HepG2 (cell line): ENCODE data around the gene USP10. TPM values are rescaled to one million over a fixed set of nuclear protein-coding genes. Genes with fewer than 3 reads are reported as not detected.

Source experiments
- ATAC-seq: fragments of 200-7000 bp; cut with Tn5 transposase; 3 replicates; pipeline ENCODE4 v1.9.1; 2020; ENCODE audit warnings: mild to moderate bottlenecking, moderate library complexity
- BruUV-seq: library from RNA; stranded (reverse); fragments of 400-500 nt; replicated peaks from 2 replicates; lab custom pipeline; 2021; lab: Mats Ljungman, UMichigan
- CTCF ChIA-PET: fragments of 300-600 bp; formaldehyde crosslinking; extraction: SDS; loops from one replicate; lab custom pipeline; 2021; ENCODE audit warnings: low total read pairs, inconsistent platforms, low intra/inter-chr PET ratio; lab: Yijun Ruan, JAX
- POLR2A ChIA-PET: fragments of 350-600 bp; sonication (Branson Sonifier 250); formaldehyde crosslinking; loops from one replicate; lab custom pipeline; 2020; ENCODE audit warnings: antibody characterized with exemption, inconsistent platforms; lab: Yijun Ruan, JAX
- DNase-seq: peaks from one replicate; pipeline ENCODE4 v3.0.0-alpha.2; 2015; ENCODE audit warnings: low spot score
- FAIRE-seq: peaks from 3 replicates; lab custom pipeline; 2011; peaks lifted over from hg19 to GRCh38; lab: Jason Lieb, UNC
- H2AFZ ChIP-seq: one replicate; pipeline ENCODE4 v1.6.1; 2011; ENCODE audit warnings: low read length, inconsistent platforms
- H3K27ac ChIP-seq: fragments of 300-600 bp; 3 replicates; pipeline ENCODE4 v1.8.0; 2011; ENCODE audit warnings: mixed run types, mild to moderate bottlenecking, mixed read lengths, low read length, inconsistent platforms; ENCODE audit not compliant: insufficient read depth; ENCODE audit errors: extremely low read length
- H3K27me3 ChIP-seq, 2 experiments: fragments of 200-600 bp in 1 of 2; 2 replicates in 1 of 2; 3 replicates in 1 of 2; pipeline versions ENCODE4 v1.6.0 to v1.8.0; 2011; ENCODE audit warnings: low read length in 2 of 2, mild to moderate bottlenecking in 2 of 2, moderate library complexity in 2 of 2, inconsistent platforms in 1 of 2; ENCODE audit not compliant: insufficient read depth in 2 of 2, control insufficient read depth in 1 of 2
- H3K36me3 ChIP-seq, 2 experiments: fragments of 200-600 bp in 1 of 2; replicated peaks in 1 of 2; 2 replicates in 1 of 2; 3 replicates in 1 of 2; pipeline versions ENCODE4 v1.5.1 to v1.8.0; 2011; ENCODE audit warnings: low read length in 2 of 2, inconsistent platforms in 1 of 2; ENCODE audit not compliant: insufficient read depth in 2 of 2, control insufficient read depth in 1 of 2
- H3K4me1 ChIP-seq: 2 replicates; pipeline ENCODE4 v1.5.1; 2012; ENCODE audit warnings: low read length, inconsistent platforms; ENCODE audit not compliant: insufficient read depth
- H3K4me2 ChIP-seq: 2 replicates; pipeline ENCODE4 v1.6.0; 2011; ENCODE audit warnings: low read depth, low read length, inconsistent platforms
- H3K4me3 ChIP-seq, 3 experiments: fragments of 200-600 bp in 1 of 3; sonication (generic), shearing (Covaris generic) in 1 of 3; replicated peaks in 1 of 3; 2 replicates each; pipeline ENCODE4 v1.5.1; 2011 to 2016; ENCODE audit warnings: low read length in 3 of 3, inconsistent platforms in 2 of 3, low read depth in 2 of 3, mild to moderate bottlenecking in 2 of 3, control low read depth in 1 of 3, mixed read lengths in 1 of 3; ENCODE audit not compliant: insufficient read depth in 1 of 3
- H3K79me2 ChIP-seq: one replicate; pipeline ENCODE4 v1.6.1; 2011; ENCODE audit warnings: low read length, inconsistent platforms; ENCODE audit not compliant: insufficient read depth
- H3K9ac ChIP-seq: 2 replicates; pipeline ENCODE4 v1.6.0; 2011; ENCODE audit warnings: mild to moderate bottlenecking, low read depth, low read length, inconsistent platforms; ENCODE audit not compliant: insufficient read depth
- H3K9me3 ChIP-seq: 2 replicates; pipeline ENCODE4 v1.5.1; 2012; ENCODE audit warnings: mild to moderate bottlenecking, low read length
- H4K20me1 ChIP-seq: 2 replicates; pipeline ENCODE4 v1.6.0; 2011; ENCODE audit warnings: inconsistent platforms, mild to moderate bottlenecking, low read length, moderate library complexity; ENCODE audit not compliant: insufficient read depth
- AGO2 ChIP-seq: fragments of 200-400 bp; formaldehyde crosslinking; optimal IDR thresholded peaks from 2 replicates; pipeline ENCODE3; 2017; ENCODE audit warnings: mild to moderate bottlenecking, low read depth, low read length, moderate library complexity
- CCDC6 ChIP-seq: sonication (generic); formaldehyde crosslinking; IDR thresholded peaks from 2 replicates; pipeline ENCODE4 v1.8.1; 2022; ENCODE audit warnings: mild to moderate bottlenecking, missing genetic modification reagents, moderate library complexity
- FOXK1 ChIP-seq: sonication (generic); formaldehyde crosslinking; IDR thresholded peaks from 2 replicates; pipeline ENCODE4 v1.4.0; 2020; ENCODE audit warnings: low read depth, missing genetic modification reagents, borderline replicate concordance
- GATAD2A ChIP-seq: IDR thresholded peaks from 2 replicates; pipeline ENCODE4 v1.6.1; 2016
- GFI1 ChIP-seq: sonication (generic); formaldehyde crosslinking; IDR thresholded peaks from 2 replicates; pipeline ENCODE4 v1.5.0; 2020; ENCODE audit warnings: missing genetic modification reagents, mild to moderate bottlenecking, borderline replicate concordance
- NCOA5 ChIP-seq: sonication (generic); formaldehyde crosslinking; IDR thresholded peaks from 2 replicates; pipeline ENCODE4 v1.4.0; 2020; ENCODE audit warnings: missing genetic modification reagents
- RELA ChIP-seq: sonication (generic); formaldehyde crosslinking; IDR thresholded peaks from 2 replicates; pipeline ENCODE4 v1.4.0; 2020; ENCODE audit warnings: missing genetic modification reagents
- ZNF12 ChIP-seq: sonication (generic); formaldehyde crosslinking; IDR thresholded peaks from 2 replicates; pipeline ENCODE4 v1.5.0; 2020; ENCODE audit warnings: missing genetic modification reagents
- ZNF543 ChIP-seq: sonication (generic); formaldehyde crosslinking; IDR thresholded peaks from 2 replicates; pipeline ENCODE4 v1.4.0; 2020; ENCODE audit warnings: mild to moderate bottlenecking, missing genetic modification reagents
- ZNF607 ChIP-seq: sonication (generic); formaldehyde crosslinking; IDR thresholded peaks from 2 replicates; pipeline ENCODE4 v1.5.1; 2020; ENCODE audit warnings: missing genetic modification reagents, mild to moderate bottlenecking, borderline replicate concordance
- ZNF766 ChIP-seq: sonication (generic); formaldehyde crosslinking; IDR thresholded peaks from 2 replicates; pipeline ENCODE4 v1.5.0; 2020; ENCODE audit warnings: missing genetic modification reagents, borderline replicate concordance
- ZZZ3 ChIP-seq: sonication (generic); formaldehyde crosslinking; IDR thresholded peaks from 2 replicates; pipeline ENCODE4 v1.4.0; 2020; ENCODE audit warnings: missing genetic modification reagents, mild to moderate bottlenecking, borderline replicate concordance
- WGBS: methylation state at CpG from one replicate; pipeline ENCODE4 v1.1.6; 2017; ENCODE audit warnings: low lambda C conversion rate; 5-methylcytosine and 5-hydroxymethylcytosine counted together
- in situ Hi-C: cut with HindIII; loops from 2 replicates; pipeline ENCODE4 v1.10.0; 2017; ENCODE audit warnings: low pct_unique_long_range_greater_than_20kb; ENCODE audit not compliant: extremely low pct_ligation_motif_present
- intact Hi-C: fragments of 100-400 bp; cut with micrococcal nuclease; formaldehyde crosslinking; loops from one replicate; pipeline ENCODE4 v1.10.0; 2022; ENCODE audit not compliant: unreplicated experiment
- polyA plus RNA-seq, 8 experiments: library from polyadenylated mRNA; depleted of rRNA in 3 of 8; stranded (reverse) in 7 of 8; unstranded in 1 of 8; fragments of >200 nt; fragmentation: Illumina TruSeq in 4 of 8; extraction: Trizol in 4 of 8; gene quantifications; 2 replicates each; pipeline versions ENCODE4 v1.2.1 to v1.2.3, GENCODE V29; 2011 to 2016; ENCODE audit warnings: low read depth in 4 of 8, missing spikeins in 1 of 8, mixed read lengths in 1 of 8; ENCODE audit not compliant: insufficient read depth in 1 of 8
- total RNA-seq, 5 experiments: library from RNA; depleted of rRNA; stranded (reverse); fragments of >200 nt; fragmentation: Illumina TruSeq; extraction: Trizol; gene quantifications; 2 replicates each; pipeline ENCODE4 v1.2.3, GENCODE V29; 2016; ENCODE audit warnings: low read depth in 1 of 5
- TF ChIP-seq, protein P1 (sequence below): sonication (generic); formaldehyde crosslinking; IDR thresholded peaks from 2 replicates; pipeline ENCODE4 v1.9.0; 2022; ENCODE audit warnings: low read depth, missing genetic modification reagents
- TF ChIP-seq, protein P2 (sequence below): sonication (generic); formaldehyde crosslinking; IDR thresholded peaks from 2 replicates; pipeline ENCODE4 v1.8.0; 2022; ENCODE audit warnings: missing genetic modification reagents, mild to moderate bottlenecking, borderline replicate concordance
- TF ChIP-seq, protein P3 (sequence below): sonication (generic); formaldehyde crosslinking; IDR thresholded peaks from 2 replicates; pipeline ENCODE4 v1.8.1; 2023; ENCODE audit warnings: mild to moderate bottlenecking, moderate library complexity, missing genetic modification reagents
- TF ChIP-seq, protein P4 (sequence below): sonication (generic); formaldehyde crosslinking; IDR thresholded peaks from 2 replicates; pipeline ENCODE4 v1.9.0; 2021; ENCODE audit warnings: missing genetic modification reagents, mild to moderate bottlenecking, borderline replicate concordance

The USP10 gene
- total and polyA plus RNA-seq, 2 of the 13 experiments (the other 11 are each of a cell fraction or from before 2014, with no cell fraction given), result 79.1 to 122 TPM

DNA sequence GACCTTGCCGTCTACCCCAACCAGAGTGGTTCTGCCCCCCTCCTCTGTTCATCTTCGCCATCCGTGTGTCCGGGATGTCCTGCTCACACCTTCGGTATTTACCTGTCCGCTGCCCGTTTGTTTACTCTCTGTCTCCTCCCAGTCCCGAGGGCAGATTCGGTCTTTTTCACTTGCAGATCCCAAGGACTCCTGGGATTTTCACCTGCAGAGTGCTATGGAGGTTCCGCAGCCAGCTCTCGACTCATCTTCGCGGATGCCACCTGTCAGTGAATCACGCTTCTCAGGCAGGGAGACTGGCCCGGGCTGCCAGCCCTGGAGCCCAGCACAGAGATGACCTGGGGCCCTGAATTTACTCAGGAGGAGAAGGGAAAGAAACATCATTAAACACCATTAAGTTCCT, 128.1 kb downstream of the USP10 start:
- 36% methylated on average over 15 of the region's 15 CpGs for WGBS
- Histone ChIP-seq H3K4me1 (peaks cover 12% of the 10 kb centered on the region; the same call in 1 of the 2 replicates), H2AFZ (no peak overlapping the region), H3K9ac (no peak overlapping the region), H3K79me2 (no peaks in the 10 kb centered on the region)
- DNase-seq (no peak), FAIRE-seq (no peak)
- ChIA-PET POLR2A (no interaction called here), CTCF (no interaction called here)
- no TSS peak for BruUV-seq
- TF ChIP-seq CCDC6 (CRISPR knock-in tag) (no peak), NCOA5 (no peak), ZNF12 (CRISPR knock-in tag) (no peak), GATAD2A (CRISPR knock-in tag) (no peak), FOXK1 (CRISPR knock-in tag) (no peak), ZNF543 (no peak), GFI1 (CRISPR knock-in tag) (no peak), ZNF607 (no peak), ZNF766 (CRISPR knock-in tag) (no peak), ZZZ3 (CRISPR knock-in tag) (no peak), AGO2 (no peak), RELA (CRISPR knock-in tag) (no peak)
- TF ChIP-seq, protein P1, sequence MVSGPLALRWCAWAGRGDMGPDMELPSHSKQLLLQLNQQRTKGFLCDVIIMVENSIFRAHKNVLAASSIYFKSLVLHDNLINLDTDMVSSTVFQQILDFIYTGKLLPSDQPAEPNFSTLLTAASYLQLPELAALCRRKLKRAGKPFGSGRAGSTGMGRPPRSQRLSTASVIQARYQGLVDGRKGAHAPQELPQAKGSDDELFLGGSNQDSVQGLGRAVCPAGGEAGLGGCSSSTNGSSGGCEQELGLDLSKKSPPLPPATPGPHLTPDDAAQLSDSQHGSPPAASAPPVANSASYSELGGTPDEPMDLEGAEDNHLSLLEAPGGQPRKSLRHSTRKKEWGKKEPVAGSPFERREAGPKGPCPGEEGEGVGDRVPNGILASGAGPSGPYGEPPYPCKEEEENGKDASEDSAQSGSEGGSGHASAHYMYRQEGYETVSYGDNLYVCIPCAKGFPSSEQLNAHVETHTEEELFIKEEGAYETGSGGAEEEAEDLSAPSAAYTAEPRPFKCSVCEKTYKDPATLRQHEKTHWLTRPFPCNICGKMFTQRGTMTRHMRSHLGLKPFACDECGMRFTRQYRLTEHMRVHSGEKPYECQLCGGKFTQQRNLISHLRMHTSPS, result no peak
- TF ChIP-seq, protein P2, sequence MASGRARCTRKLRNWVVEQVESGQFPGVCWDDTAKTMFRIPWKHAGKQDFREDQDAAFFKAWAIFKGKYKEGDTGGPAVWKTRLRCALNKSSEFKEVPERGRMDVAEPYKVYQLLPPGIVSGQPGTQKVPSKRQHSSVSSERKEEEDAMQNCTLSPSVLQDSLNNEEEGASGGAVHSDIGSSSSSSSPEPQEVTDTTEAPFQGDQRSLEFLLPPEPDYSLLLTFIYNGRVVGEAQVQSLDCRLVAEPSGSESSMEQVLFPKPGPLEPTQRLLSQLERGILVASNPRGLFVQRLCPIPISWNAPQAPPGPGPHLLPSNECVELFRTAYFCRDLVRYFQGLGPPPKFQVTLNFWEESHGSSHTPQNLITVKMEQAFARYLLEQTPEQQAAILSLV (CRISPR knock-in tag), result no peak
- TF ChIP-seq, protein P3, sequence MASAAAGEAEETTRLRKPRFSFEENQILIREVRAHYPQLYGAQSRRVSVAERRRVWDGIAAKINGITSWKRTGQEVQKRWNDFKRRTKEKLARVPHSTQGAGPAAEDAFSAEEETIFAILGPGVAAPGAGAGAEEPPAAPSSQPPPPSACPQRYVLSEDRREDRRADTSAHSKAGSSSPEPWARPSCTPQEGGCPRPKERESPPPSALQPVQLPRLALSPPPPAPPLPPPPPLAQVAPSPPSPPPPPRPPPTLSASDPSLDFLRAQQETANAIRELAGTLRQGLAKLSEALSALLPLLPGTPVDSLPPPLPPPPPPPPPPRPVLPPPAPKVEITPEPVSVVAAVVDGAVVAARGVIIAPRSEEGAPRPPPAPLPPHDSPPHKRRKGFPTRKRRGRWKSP (CRISPR knock-in tag), result no peak
- TF ChIP-seq, protein P4, sequence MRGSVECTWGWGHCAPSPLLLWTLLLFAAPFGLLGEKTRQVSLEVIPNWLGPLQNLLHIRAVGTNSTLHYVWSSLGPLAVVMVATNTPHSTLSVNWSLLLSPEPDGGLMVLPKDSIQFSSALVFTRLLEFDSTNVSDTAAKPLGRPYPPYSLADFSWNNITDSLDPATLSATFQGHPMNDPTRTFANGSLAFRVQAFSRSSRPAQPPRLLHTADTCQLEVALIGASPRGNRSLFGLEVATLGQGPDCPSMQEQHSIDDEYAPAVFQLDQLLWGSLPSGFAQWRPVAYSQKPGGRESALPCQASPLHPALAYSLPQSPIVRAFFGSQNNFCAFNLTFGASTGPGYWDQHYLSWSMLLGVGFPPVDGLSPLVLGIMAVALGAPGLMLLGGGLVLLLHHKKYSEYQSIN (CRISPR knock-in tag), result no peak
- TF ChIP-seq, all 625 proteins: peak for 0
- H3K36me3 ChIP-seq, result no peaks in the 10 kb centered on the region
- in situ Hi-C loops, result no loop called here
- H3K4me3 ChIP-seq, result no peak overlapping the region
- ATAC-seq, result no peak
- no peaks in the 10 kb centered on the region for H4K20me1 ChIP-seq
- H3K27ac ChIP-seq, result no peak overlapping the region
- peaks cover 13 to 74% of the 10 kb centered on the region in 2 experiments for H3K27me3 ChIP-seq
- intact Hi-C loops, result no loop called here
- no peaks in the 10 kb centered on the region for H3K9me3 ChIP-seq
- H3K4me2 ChIP-seq, result no peak overlapping the region
